ENCODE measurements around the gene OPN3. TPM values are rescaled to one million over a fixed set of nuclear protein-coding genes. Genes with fewer than 3 reads are reported as not detected.
A peak's percentile ranks its signal among the peaks of the same experiment; 100 is the strongest.

The OPN3 gene
- total RNA-seq, 1 donor from 2014 or later = 14.7 TPM

- H3K27me3 ChIP-seq (ENCODE audit: control insufficient read depth, insufficient read depth, low read length) = no peaks in the 10 kb centered on the region
- FAIRE-seq = no peak
- TF ChIP-seq CTCF (IDR thresholded peaks at IDR 0.05; ENCODE audit: insufficient read depth, low read length, severe bottlenecking) = no peak
- no peak for DNase-seq (ENCODE audit: low read depth)
- no peak overlapping the region for H3K4me3 ChIP-seq (ENCODE audit: low read depth, low read length)
- H3K36me3 ChIP-seq (ENCODE audit: control insufficient read depth, insufficient read depth, low read length) = no peaks in the 10 kb centered on the region
These were observed 2.4 kb upstream of the OPN3 start for GRCh38 chr1:241642593-241642944.

- TF ChIP-seq CTCF (IDR thresholded peaks at IDR 0.05; ENCODE audit: insufficient read depth, low read length, severe bottlenecking) = no peak
- peak; percentile 70 for DNase-seq (ENCODE audit: low read depth)
- H3K4me3 ChIP-seq (ENCODE audit: low read depth, low read length) = no peak overlapping the region
- no peaks in the 10 kb centered on the region for H3K27me3 ChIP-seq (ENCODE audit: control insufficient read depth, insufficient read depth, low read length)
- H3K36me3 ChIP-seq (ENCODE audit: control insufficient read depth, insufficient read depth, low read length) = no peaks in the 10 kb centered on the region
- FAIRE-seq = no peak
These were observed 1.8 kb upstream of the OPN3 start for GRCh38 chr1:241641773-241642592.

GRCh38 chr1:241640867-241641622 is 876 bp upstream of the OPN3 start:
- FAIRE-seq (no peak), DNase-seq (ENCODE audit: low read depth) (peak; percentile 50)
- no peak for TF ChIP-seq CTCF (IDR thresholded peaks at IDR 0.05; ENCODE audit: insufficient read depth, low read length, severe bottlenecking)
- Histone ChIP-seq H3K4me3 (ENCODE audit: low read depth, low read length) (peak overlapping the region; percentile 33), H3K27me3 (ENCODE audit: control insufficient read depth, insufficient read depth, low read length) (no peaks in the 10 kb centered on the region), H3K36me3 (ENCODE audit: control insufficient read depth, insufficient read depth, low read length) (no peaks in the 10 kb centered on the region)

- TF ChIP-seq CTCF (IDR thresholded peaks at IDR 0.05; ENCODE audit: insufficient read depth, low read length, severe bottlenecking) = no peak
- no peak for FAIRE-seq
- peaks cover 2% of the 10 kb centered on the region for H3K36me3 ChIP-seq (ENCODE audit: control insufficient read depth, insufficient read depth, low read length)
- no peaks in the 10 kb centered on the region for H3K27me3 ChIP-seq (ENCODE audit: control insufficient read depth, insufficient read depth, low read length)
- DNase-seq (ENCODE audit: low read depth) = peak; percentile 30
- H3K4me3 ChIP-seq (ENCODE audit: low read depth, low read length) = peak overlapping the region; percentile 67
These were observed 483 bp downstream of the OPN3 start for GRCh38 chr1:241639623-241640148.

GRCh38 chr1:241638909-241639622 is 1.1 kb downstream of the OPN3 start:
- TF ChIP-seq CTCF (IDR thresholded peaks at IDR 0.05; ENCODE audit: insufficient read depth, low read length, severe bottlenecking) = no peak

More at GRCh38 chr1:241638909-241639622, 1.1 kb downstream of the OPN3 start:
- FAIRE-seq (no peak), DNase-seq (ENCODE audit: low read depth) (peak; percentile 31)
- Histone ChIP-seq H3K36me3 (ENCODE audit: control insufficient read depth, insufficient read depth, low read length) (peaks cover 2% of the 10 kb centered on the region), H3K27me3 (ENCODE audit: control insufficient read depth, insufficient read depth, low read length) (no peaks in the 10 kb centered on the region), H3K4me3 (ENCODE audit: low read depth, low read length) (peak overlapping the region; percentile 67)

Data from bronchial epithelial cell (primary cell).